Central memory CD8-positive, alpha-beta T cell (primary cell): ENCODE data around the gene MOSPD3.

ENCODE experiments used
- ATAC-seq: fragments of 150-1000 bp; cut with Tn5 transposase; replicated peaks from 2 replicates; pipeline ENCODE4 v1.10.0; 2022; ENCODE audit warnings: mild to moderate bottlenecking, moderate FRiP score, moderate number of reproducible peaks; ENCODE audit not compliant: poor library complexity, severe bottlenecking; ENCODE audit errors: extremely low read depth
- DNase-seq, 2 donors: peaks; one replicate each; pipeline ENCODE4 v3.0.0; 2021; ENCODE audit warnings: low spot score in 2 of 2
- H3K27ac Mint-ChIP-seq: one replicate; pipeline ENCODE4 v1.8.0; 2022; ENCODE audit warnings: low read depth, mild to moderate bottlenecking, moderate library complexity, mixed read lengths
- H3K27me3 Mint-ChIP-seq: one replicate; pipeline ENCODE4 v1.8.0; 2022; ENCODE audit warnings: mixed read lengths
- H3K36me3 Mint-ChIP-seq: one replicate; pipeline ENCODE4 v1.8.0; 2022; ENCODE audit warnings: mild to moderate bottlenecking, moderate library complexity, mixed read lengths; ENCODE audit not compliant: insufficient read depth
- H3K4me1 Mint-ChIP-seq: one replicate; pipeline ENCODE4 v1.8.0; 2022; ENCODE audit warnings: mixed read lengths
- H3K4me3 Mint-ChIP-seq: one replicate; pipeline ENCODE4 v1.8.0; 2022; ENCODE audit warnings: mild to moderate bottlenecking, moderate library complexity, mixed read lengths
- H3K9me3 Mint-ChIP-seq: one replicate; pipeline ENCODE4 v1.8.0; 2022; ENCODE audit warnings: mixed read lengths

Gene MOSPD3

GRCh38 chr7:100578246-100579183 is 33.8 kb upstream of the MOSPD3 start:
- no peaks in the 10 kb centered on the region for H3K9me3 Mint-ChIP-seq
- ATAC-seq = no peak
- peaks cover 36% of the 10 kb centered on the region for H3K36me3 Mint-ChIP-seq

GRCh38 chr7:100580466-100581283 is 31.7 kb upstream of the MOSPD3 start:
- H3K27ac Mint-ChIP-seq = no peak overlapping the region
- ATAC-seq = no peak
- H3K9me3 Mint-ChIP-seq = no peaks in the 10 kb centered on the region
- H3K4me3 Mint-ChIP-seq = no peak overlapping the region
- H3K36me3 Mint-ChIP-seq = peaks cover 31% of the 10 kb centered on the region
- no peak for DNase-seq
- H3K4me1 Mint-ChIP-seq = peaks cover 25% of the 10 kb centered on the region
- no peaks in the 10 kb centered on the region for H3K27me3 Mint-ChIP-seq

More at GRCh38 chr7:100578246-100579183, 33.8 kb upstream of the MOSPD3 start:
- H3K4me3 Mint-ChIP-seq = no peak overlapping the region
- no peak overlapping the region for H3K27ac Mint-ChIP-seq
- no peaks in the 10 kb centered on the region for H3K27me3 Mint-ChIP-seq
- DNase-seq = no peak
- peaks cover 5% of the 10 kb centered on the region for H3K4me1 Mint-ChIP-seq

- Mint-ChIP-seq H3K9me3 (no peaks in the 10 kb centered on the region), H3K27me3 (no peaks in the 10 kb centered on the region)
- ATAC-seq = no peak
Measured at GRCh38 chr7:100582041-100582579, 30.2 kb upstream of the MOSPD3 start.

GRCh38 chr7:100582650-100583049 is 29.7 kb upstream of the MOSPD3 start:
- ATAC-seq (no peak), DNase-seq (no peak)
- Mint-ChIP-seq H3K4me1 (peaks cover 31% of the 10 kb centered on the region), H3K4me3 (peak overlapping the region; percentile 97), H3K9me3 (no peaks in the 10 kb centered on the region), H3K27ac (peak overlapping the region; percentile 97), H3K36me3 (peaks cover 27% of the 10 kb centered on the region), H3K27me3 (no peaks in the 10 kb centered on the region)

More at GRCh38 chr7:100582041-100582579, 30.2 kb upstream of the MOSPD3 start:
- Mint-ChIP-seq H3K27ac (no peak overlapping the region), H3K4me1 (peaks cover 31% of the 10 kb centered on the region), H3K4me3 (peak overlapping the region; percentile 97), H3K36me3 (peaks cover 28% of the 10 kb centered on the region)
- no peak for DNase-seq

GRCh38 chr7:100583132-100584053 is 28.9 kb upstream of the MOSPD3 start:
- H3K27me3 Mint-ChIP-seq = no peaks in the 10 kb centered on the region
- ATAC-seq = peak; percentile 4
- peak in 1 of 2 donors; percentile 53 for DNase-seq

GRCh38 chr7:100584054-100584682 is 28.2 kb upstream of the MOSPD3 start:
- Mint-ChIP-seq H3K36me3 (peaks cover 23% of the 10 kb centered on the region), H3K4me3 (peak overlapping the region; percentile 97), H3K27ac (peak overlapping the region; percentile 97), H3K4me1 (peaks cover 31% of the 10 kb centered on the region), H3K9me3 (no peaks in the 10 kb centered on the region), H3K27me3 (no peaks in the 10 kb centered on the region)
- DNase-seq (no peak), ATAC-seq (no peak)

More at GRCh38 chr7:100583132-100584053, 28.9 kb upstream of the MOSPD3 start:
- peaks cover 26% of the 10 kb centered on the region for H3K36me3 Mint-ChIP-seq
- peak overlapping the region; percentile 97 for H3K27ac Mint-ChIP-seq
- H3K4me1 Mint-ChIP-seq = peaks cover 31% of the 10 kb centered on the region
- H3K9me3 Mint-ChIP-seq = no peaks in the 10 kb centered on the region
- H3K4me3 Mint-ChIP-seq = peak overlapping the region; percentile 97

GRCh38 chr7:100584683-100585510 is 27.4 kb upstream of the MOSPD3 start:
- Mint-ChIP-seq H3K27ac (peak overlapping the region; percentile 97), H3K4me1 (peaks cover 31% of the 10 kb centered on the region), H3K9me3 (no peaks in the 10 kb centered on the region), H3K36me3 (peaks cover 18% of the 10 kb centered on the region), H3K4me3 (peak overlapping the region; percentile 97), H3K27me3 (peaks cover 3% of the 10 kb centered on the region)
- ATAC-seq (no peak), DNase-seq (no peak)

- Mint-ChIP-seq H3K27me3 (peaks cover 10% of the 10 kb centered on the region), H3K27ac (peak within 1 kb of the TSS; percentile 97), H3K4me1 (peaks cover 31% of the 10 kb centered on the region), H3K36me3 (peaks cover 18% of the 10 kb centered on the region), H3K4me3 (peak within 1 kb of the TSS; percentile 97), H3K9me3 (no peaks in the 10 kb centered on the region)
- peak; percentile 5 for ATAC-seq
- DNase-seq = peak; percentile 31 to 54
Measured at GRCh38 chr7:100585511-100586265, 26.7 kb upstream of the MOSPD3 start, which contains the start of gene LRCH4. TSS of gene LRCH4 (minus strand) at chr7:100586129. CDS start at chr7:100586100, 29 bp downstream.

GRCh38 chr7:100586266-100587025 is 25.9 kb upstream of the MOSPD3 start, which contains the start of gene FBXO24:
TSS of gene FBXO24 (plus strand) at chr7:100586328. CDS start at chr7:100586626, 298 bp downstream.
- H3K27me3 Mint-ChIP-seq = peaks cover 13% of the 10 kb centered on the region
- H3K9me3 Mint-ChIP-seq = no peaks in the 10 kb centered on the region

More at GRCh38 chr7:100586266-100587025, 25.9 kb upstream of the MOSPD3 start, which contains the start of gene FBXO24:
- DNase-seq = peak; percentile 96 to 99
- H3K4me3 Mint-ChIP-seq = peak within 1 kb of the TSS; percentile 97
- ATAC-seq = peak; percentile 84
- H3K27ac Mint-ChIP-seq = peak within 1 kb of the TSS; percentile 97
- H3K4me1 Mint-ChIP-seq = peaks cover 31% of the 10 kb centered on the region
- peaks cover 18% of the 10 kb centered on the region for H3K36me3 Mint-ChIP-seq
